Measurements from ENCODE around the gene LAMA5. TPM values are rescaled to one million over a fixed set of nuclear protein-coding genes. Genes with fewer than 3 reads are reported as not detected.
A peak's percentile ranks its signal among the peaks of the same experiment; 100 is the strongest.

The LAMA5 gene
- total and polyA plus RNA-seq, 2 of the 8 experiments (the other 6 are each of a cell fraction or from before 2014, with no cell fraction given) = 34.4 to 225 TPM

DNA sequence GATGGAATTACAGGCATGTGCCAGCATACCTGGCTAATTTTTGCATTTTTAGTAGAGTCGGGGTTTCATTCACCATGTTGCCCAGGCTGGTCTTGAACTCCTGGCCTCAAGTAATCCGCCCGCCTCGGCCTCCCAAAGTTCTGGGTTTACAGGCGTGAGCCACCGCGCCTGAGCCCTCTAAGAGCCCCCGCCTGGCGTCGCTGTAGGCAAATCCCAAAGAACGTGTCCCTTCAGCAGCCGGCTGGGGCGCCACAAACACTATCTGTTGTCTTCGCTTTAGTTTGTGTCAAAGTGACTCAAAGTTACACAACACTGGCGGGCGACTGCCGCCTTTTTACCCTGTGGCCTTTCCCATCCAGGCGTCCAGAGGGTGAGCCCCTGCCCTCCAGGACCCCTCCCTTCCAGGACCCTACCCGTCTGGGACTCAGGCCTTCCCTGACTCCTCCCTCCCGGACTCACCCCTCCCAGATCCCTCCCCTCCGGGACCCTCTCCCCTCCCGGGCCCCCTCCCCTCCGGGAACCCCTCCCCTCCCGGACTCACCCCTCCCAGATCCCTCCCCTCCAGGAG, 65.3 kb downstream of the LAMA5 start:
- CTCF ChIA-PET (ENCODE audit: partially characterized antibody) = interaction anchor here (0.7 to 2.1 kb wide), 9 partner anchors 10 to 160 kb away, joined by 3 to 9 read pairs (median 3); no protein-coding TSS in a partner anchor
- Histone ChIP-seq H2BK5ac (ENCODE audit: low read depth, low read length) (peak overlapping the region; percentile 88; the same call in 1 of the 2 replicates), H4K5ac (ENCODE audit: insufficient read length, low read depth, low read length) (no peak overlapping the region), H2AK5ac (ENCODE audit: low read depth, low read length) (no peak overlapping the region), H3K36me3 (ENCODE audit: control insufficient read depth in 2 of 4, insufficient read depth in 4 of 4, low read length in 3 of 4) (peaks cover 12 to 28% (median 19%) of the 10 kb centered on the region in 4 experiments; a peak in 7 of 8 replicates), H3K79me1 (ENCODE audit: low read depth, low read length) (peaks cover 18% of the 10 kb centered on the region), H3K4me1 (replicated peaks in 1 of 4; ENCODE audit: control insufficient read depth in 3 of 4, insufficient read depth in 4 of 4, low read length in 3 of 4) (peaks cover 0 to 9% (median 4%) of the 10 kb centered on the region in 4 experiments; a peak in 5 of 7 replicates), H3K9ac (replicated peaks in 1 of 4; ENCODE audit: extremely low read depth in 1 of 4, low read depth in 3 of 4, low read length in 3 of 4) (no peak overlapping the region), H4K20me1 (replicated peaks in 1 of 2; ENCODE audit: control insufficient read depth in 1 of 2, insufficient read depth in 2 of 2, low read length in 2 of 2) (peaks cover 28 to 37% of the 10 kb centered on the region in 2 experiments), H3K9me3 (ENCODE audit: insufficient read depth in 2 of 2, low read depth in 1 of 2, low read length in 1 of 2) (no peaks in the 10 kb centered on the region), H3K56ac (replicated peaks; ENCODE audit: insufficient read length, low read depth, low read length) (no peak overlapping the region), H3K79me2 (ENCODE audit: control insufficient read depth in 1 of 2, insufficient read depth in 2 of 2, low read length in 2 of 2) (peaks cover 18 to 31% of the 10 kb centered on the region in 2 experiments; a peak in 3 of 4 replicates), H2BK15ac (ENCODE audit: low read length) (no peak overlapping the region), H3K18ac (ENCODE audit: extremely low read depth, low read length) (peak overlapping the region; percentile 83), H3K27ac (ENCODE audit: low read depth, low read length) (peak overlapping the region; percentile 73; the same call in 1 of the 2 replicates), H3K23ac (ENCODE audit: insufficient read length) (no peak overlapping the region), H4K8ac (ENCODE audit: extremely low read depth, insufficient read depth, low read length) (peak overlapping the region; percentile 5; the same call in 1 of the 2 replicates), H2BK12ac (ENCODE audit: low read depth, low read length) (no peak overlapping the region), H3K23me2 (ENCODE audit: low read depth, low read length) (peaks cover 10% of the 10 kb centered on the region; the same call in 1 of the 2 replicates), H3K14ac (ENCODE audit: insufficient read length) (no peak overlapping the region), H3K4ac (replicated peaks; ENCODE audit: insufficient read length, low read depth, low read length) (no peak overlapping the region), H3K27me3 (replicated peaks in 1 of 4; ENCODE audit: control insufficient read depth in 3 of 4, extremely low read depth in 1 of 4, insufficient read depth in 3 of 4, low read length in 3 of 4) (no peaks in the 10 kb centered on the region), H3K4me2 (ENCODE audit: insufficient read depth in 1 of 2, low read depth in 2 of 2, low read length in 2 of 2) (peak overlapping the region; percentile 18 to 89; a peak in 2 of 4 replicates), H2BK120ac (replicated peaks; ENCODE audit: low read depth, low read length) (no peak overlapping the region), H3K4me3 (ENCODE audit: extremely low read depth in 1 of 4, insufficient read depth in 2 of 4, low read depth in 3 of 4, low read length in 4 of 4) (peak overlapping the region; percentile 47 to 94 (median 62); a peak in 7 of 8 replicates), H4K91ac (replicated peaks; ENCODE audit: insufficient read length, low read length) (no peak overlapping the region), H2AFZ (ENCODE audit: low read length) (peak overlapping the region; percentile 81; the same call in 1 of the 2 replicates), H2BK20ac (ENCODE audit: low read length) (no peak overlapping the region)
- POLR2A ChIA-PET (ENCODE audit: partially characterized antibody) = interaction anchor here (1.4 to 14.6 kb wide), 7 partner anchors 13 to 86 kb away, joined by 3 to 170 read pairs (median 10); partner anchors contain the start of genes LAMA5 and RPS21
- peak; percentile 87 for DNase-seq (ENCODE audit: low read depth in 1 of 2, low spot score in 2 of 2)
- no peak for FAIRE-seq
- WGBS, 2 experiments (ENCODE audit: extremely low coverage in 1 of 2, insufficient coverage in 1 of 2, insufficient read length in 1 of 2, insufficient replicate concordance in 2 of 2, low coverage in 1 of 2, low lambda C conversion rate in 2 of 2, missing lambda C conversion rate in 1 of 2) = 17% methylated on average over 18 of the region's 24 CpGs; no CpG with 5 or more reads in 1 of the 2 experiments
- TF ChIP-seq CEBPB (IDR thresholded peaks at IDR 0.05; ENCODE audit: low read depth, low read length) = peak; percentile 91
- TF ChIP-seq TBP (IDR thresholded peaks at IDR 0.05; ENCODE audit: low read depth, low read length) = 0 out of 2 replicates have a peak, but pooled peaks have one; percentile 24
- peak; percentile 15; the same call in 1 of the 2 replicates for TF ChIP-seq SP1 (IDR thresholded peaks at IDR 0.05; ENCODE audit: low read depth, low read length)
- TF ChIP-seq YY1 (IDR thresholded peaks at IDR 0.05; ENCODE audit: low read depth, low read length) = 0 out of 2 replicates have a peak, but pooled peaks have one; percentile 23
- TF ChIP-seq, protein P1, sequence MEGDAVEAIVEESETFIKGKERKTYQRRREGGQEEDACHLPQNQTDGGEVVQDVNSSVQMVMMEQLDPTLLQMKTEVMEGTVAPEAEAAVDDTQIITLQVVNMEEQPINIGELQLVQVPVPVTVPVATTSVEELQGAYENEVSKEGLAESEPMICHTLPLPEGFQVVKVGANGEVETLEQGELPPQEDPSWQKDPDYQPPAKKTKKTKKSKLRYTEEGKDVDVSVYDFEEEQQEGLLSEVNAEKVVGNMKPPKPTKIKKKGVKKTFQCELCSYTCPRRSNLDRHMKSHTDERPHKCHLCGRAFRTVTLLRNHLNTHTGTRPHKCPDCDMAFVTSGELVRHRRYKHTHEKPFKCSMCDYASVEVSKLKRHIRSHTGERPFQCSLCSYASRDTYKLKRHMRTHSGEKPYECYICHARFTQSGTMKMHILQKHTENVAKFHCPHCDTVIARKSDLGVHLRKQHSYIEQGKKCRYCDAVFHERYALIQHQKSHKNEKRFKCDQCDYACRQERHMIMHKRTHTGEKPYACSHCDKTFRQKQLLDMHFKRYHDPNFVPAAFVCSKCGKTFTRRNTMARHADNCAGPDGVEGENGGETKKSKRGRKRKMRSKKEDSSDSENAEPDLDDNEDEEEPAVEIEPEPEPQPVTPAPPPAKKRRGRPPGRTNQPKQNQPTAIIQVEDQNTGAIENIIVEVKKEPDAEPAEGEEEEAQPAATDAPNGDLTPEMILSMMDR (IDR thresholded peaks at IDR 0.05; ENCODE audit: control extremely low read depth in 1 of 3, insufficient read depth in 1 of 3, low read depth in 1 of 3, low read length in 3 of 3) = peak; percentile 70 to 99 (median 82)
- TF ChIP-seq BRCA1 (IDR thresholded peaks at IDR 0.05; ENCODE audit: low read depth, low read length) = no peak
- peak; percentile 45 to 53 for TF ChIP-seq RAD21 (IDR thresholded peaks at IDR 0.05 in 1 of 2, conservative IDR thresholded peaks at IDR 0.05 in 1 of 2; ENCODE audit: low read depth in 2 of 2, low read length in 2 of 2)
- TF ChIP-seq, protein P2, sequence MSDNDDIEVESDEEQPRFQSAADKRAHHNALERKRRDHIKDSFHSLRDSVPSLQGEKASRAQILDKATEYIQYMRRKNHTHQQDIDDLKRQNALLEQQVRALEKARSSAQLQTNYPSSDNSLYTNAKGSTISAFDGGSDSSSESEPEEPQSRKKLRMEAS (IDR thresholded peaks at IDR 0.05) = peak; percentile 33; the same call in 1 of the 2 replicates
- no peak for TF ChIP-seq KDM4A (IDR thresholded peaks at IDR 0.05; ENCODE audit: low read depth, low read length, severe bottlenecking)

All from H1 (cell line).